Mucosa of descending colon (tissue), 3 donors: ENCODE data around the gene DENND2C. TPM values are rescaled to one million over a fixed set of nuclear protein-coding genes. Genes with fewer than 3 reads are reported as not detected.
A peak's percentile ranks its signal among the peaks of the same experiment; 100 is the strongest.

Source experiments
- ATAC-seq: fragments of 200-7000 bp; cut with Tn5 transposase; one replicate; pipeline ENCODE4 v1.9.1; 2020; ENCODE audit warnings: mild to moderate bottlenecking, moderate library complexity
- DNase-seq, 3 donors: peaks; one replicate each; pipeline ENCODE4 v3.0.0-alpha.2; 2020
- H3K36me3 ChIP-seq: fragments of 200-600 bp; one replicate; pipeline ENCODE4 v1.8.0; 2021; ENCODE audit warnings: low read depth, mild to moderate bottlenecking
- H3K4me1 ChIP-seq: fragments of 200-600 bp; one replicate; pipeline ENCODE4 v1.8.0; 2021; ENCODE audit warnings: low read depth, mild to moderate bottlenecking
- H3K4me3 ChIP-seq: fragments of 200-600 bp; one replicate; pipeline ENCODE4 v1.8.0; 2021; ENCODE audit warnings: mild to moderate bottlenecking
- H3K9me3 ChIP-seq: fragments of 200-600 bp; one replicate; pipeline ENCODE4 v1.8.0; 2021; ENCODE audit warnings: mild to moderate bottlenecking
- CTCF ChIP-seq: fragments of 200-600 bp; IDR thresholded peaks from one replicate; pipeline ENCODE4 v1.8.0; 2022; ENCODE audit warnings: antibody characterized with exemption, mild to moderate bottlenecking
- intact Hi-C, 2 donors: fragments of 100-400 bp; cut with DNase I in 1 of 2; cut with micrococcal nuclease in 1 of 2; formaldehyde crosslinking; loops; one replicate each; pipeline versions ENCODE4 v1.11.0 to v1.11.1; 2022; cut with DNase I, micrococcal nuclease
- long read RNA-seq, 2 donors: library from polyadenylated mRNA; unstranded; transcript quantifications; one replicate each; pipeline ENCODE4 v2.0.0, GENCODE V29; 2019 to 2021
- total RNA-seq, 3 donors: library from RNA; stranded (reverse); fragmentation: NEBNext Ultra II Directional in 2 of 3; extraction: Animal tissue kit (Norgen Biotek cat#: 25700) in 2 of 3; gene quantifications; one replicate each; pipeline versions ENCODE4 v1.2.1 to v1.2.4, GENCODE V29; 2021 to 2023
- donor health status: DM: no; HTN: no; CAD: no; lungs with moderate emphysema.
- donor health status: DM: no; HTN: no; CAD: no.
- donor health status: DM: no; HTN: yes; CAD: no.

Gene DENND2C
- 1 to 10 TPM in 1 of 3 donors, under 1 TPM in 2; 0.80 to 1.6 (median 0.87) TPM for total RNA-seq
- long read RNA-seq, donor 1, partial matches to known transcripts, result 0 of 3 reads
- long read RNA-seq, donor 1, other reads (novel, unspliced or antisense), result 3 of 3 reads
- long read RNA-seq, donor 2, result 0 reads

- Histone ChIP-seq H3K4me1 (peaks cover 8% of the 10 kb centered on the region), H3K36me3 (no peaks in the 10 kb centered on the region), H3K4me3 (peak within 1 kb of the TSS; percentile 35), H3K9me3 (no peaks in the 10 kb centered on the region)
- ATAC-seq (peak; percentile 70), DNase-seq (no peak)
- intact Hi-C loops, result no loop called here
- no peak for TF ChIP-seq CTCF
Observed at GRCh38 chr1:114669562-114670082, at the start of gene DENND2C. Gene DENND2C (minus strand): TSS chr1:114670049. CDS start chr1:114625984, 44,065 bp downstream.

GRCh38 chr1:114719424-114719787, 49.6 kb upstream of the DENND2C start:
- Histone ChIP-seq H3K4me1 (peaks cover 15% of the 10 kb centered on the region), H3K4me3 (no peak overlapping the region), H3K36me3 (no peaks in the 10 kb centered on the region), H3K9me3 (no peaks in the 10 kb centered on the region)
- intact Hi-C loops, result no loop called here
- ATAC-seq, result no peak
- DNase-seq, result no peak
- no peak for TF ChIP-seq CTCF

DNA sequence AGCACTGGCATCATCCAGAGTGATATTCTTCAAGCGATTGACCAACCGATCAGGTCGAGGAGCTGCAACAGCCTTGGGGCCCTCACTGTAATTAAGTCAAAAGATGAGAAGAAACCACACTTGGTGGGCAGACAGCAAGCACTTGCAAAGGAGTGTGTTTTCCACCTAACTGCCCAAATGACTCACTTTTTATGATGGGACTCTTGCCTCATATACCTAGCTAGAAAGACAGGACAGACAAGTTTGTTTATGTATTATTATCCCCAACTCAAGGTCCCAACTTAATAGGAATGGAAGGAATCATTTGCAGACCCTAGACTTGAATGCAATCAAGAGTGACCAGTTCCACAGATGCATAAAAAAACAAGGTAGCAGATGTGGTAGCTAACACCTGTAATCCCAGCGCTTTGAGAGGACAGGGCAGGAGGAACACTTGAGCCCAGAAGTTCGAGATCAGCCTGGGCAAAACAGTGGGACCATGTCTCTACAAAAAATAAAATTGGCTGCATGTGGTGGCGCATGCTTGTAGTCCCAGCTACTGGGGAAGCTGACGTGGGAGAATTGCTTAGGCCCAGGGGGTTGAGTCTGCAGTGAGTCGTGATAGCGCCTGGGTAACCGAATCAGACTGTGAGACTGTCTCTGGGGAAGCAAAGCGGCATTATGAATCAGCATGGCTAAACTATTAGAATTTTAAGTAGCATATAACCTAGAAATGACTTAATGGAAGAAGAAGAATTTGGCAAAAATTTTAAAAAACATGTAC, 49.0 kb upstream of the DENND2C start:
- ATAC-seq, result no peak
- Histone ChIP-seq H3K4me3 (no peak overlapping the region), H3K4me1 (peaks cover 21% of the 10 kb centered on the region), H3K36me3 (no peaks in the 10 kb centered on the region), H3K9me3 (no peaks in the 10 kb centered on the region)
- TF ChIP-seq CTCF, result no peak
- intact Hi-C loops, result no loop called here
- DNase-seq, result no peak

DNA sequence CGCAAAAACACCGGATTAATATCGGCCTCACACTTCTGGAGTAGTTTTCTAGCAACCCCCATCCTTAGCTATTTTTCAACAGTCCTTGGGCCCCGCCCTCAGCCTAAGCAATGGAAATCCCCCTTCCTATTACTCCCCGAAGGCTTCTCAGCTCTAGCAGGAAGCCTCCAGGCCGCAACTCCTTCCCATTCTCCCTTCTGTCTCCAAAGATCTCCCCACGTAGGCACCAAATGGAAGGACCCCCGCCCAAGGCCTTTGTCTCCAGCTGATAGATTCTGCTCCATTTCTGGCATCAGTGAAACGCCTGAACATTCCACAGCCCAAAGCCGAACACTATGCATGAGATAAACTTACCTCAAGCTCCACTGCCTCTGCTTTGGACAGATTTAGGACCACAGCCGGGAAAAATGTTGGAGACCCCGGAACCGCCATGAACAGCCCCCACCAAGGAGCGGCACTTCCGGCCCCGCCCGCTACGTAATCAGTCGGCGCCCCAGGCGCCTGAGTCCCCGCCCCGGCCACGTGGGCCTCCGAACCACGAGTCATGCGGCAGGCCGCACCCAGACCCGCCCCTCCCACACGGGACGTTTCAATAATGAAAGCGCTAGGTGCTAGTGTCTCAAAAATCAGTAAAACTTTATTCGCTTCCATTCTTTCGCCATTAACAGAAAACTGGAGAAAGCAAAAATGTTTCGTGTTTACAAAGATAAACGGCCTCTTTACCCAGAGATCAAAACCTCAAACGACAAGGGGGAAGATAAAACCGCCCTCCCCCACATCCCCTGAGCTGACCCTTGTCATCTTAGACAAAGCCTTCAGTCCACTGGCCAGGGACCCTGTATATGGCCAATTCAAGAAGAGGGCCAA, 46.7 kb upstream of the DENND2C start, which contains the start of gene NRAS:
TSS of gene NRAS (minus strand) at position 468 of the 867 bp plus-strand sequence. CDS start 611 bp downstream, outside the sequence.
- ATAC-seq (peak; percentile 99), DNase-seq (peak; percentile 97 to 98 (median 97))
- Histone ChIP-seq H3K36me3 (peaks cover 8% of the 10 kb centered on the region), H3K4me3 (peak within 1 kb of the TSS; percentile 58), H3K9me3 (no peaks in the 10 kb centered on the region), H3K4me1 (peaks cover 37% of the 10 kb centered on the region)
- intact Hi-C loops, result no loop called here
- no peak for TF ChIP-seq CTCF

GRCh38 chr1:114715952-114716303, 46.1 kb upstream of the DENND2C start:
- intact Hi-C loops, result no loop called here
- ATAC-seq (no peak), DNase-seq (no peak)
- TF ChIP-seq CTCF, result no peak
- peak overlapping the region; percentile 58 for H3K4me3 ChIP-seq
- H3K36me3 ChIP-seq, result peaks cover 8% of the 10 kb centered on the region
- H3K9me3 ChIP-seq, result no peaks in the 10 kb centered on the region
- peaks cover 37% of the 10 kb centered on the region for H3K4me1 ChIP-seq
